ENCODE measurements around the gene TECPR2. TPM values are rescaled to one million over a fixed set of nuclear protein-coding genes. Genes with fewer than 3 reads are reported as not detected.
A peak's percentile ranks its signal among the peaks of the same experiment; 100 is the strongest.

Gene TECPR2
- total RNA-seq, 1 donor from 2014 or later, result 19.9 TPM

GRCh38 chr14:102317564-102318248 is 45.0 kb upstream of the TECPR2 start:
- Histone ChIP-seq H2AFZ (ENCODE audit: low read depth, low read length) (peak overlapping the region; percentile 81), H3K79me2 (ENCODE audit: insufficient read depth, low read length) (peaks cover 16% of the 10 kb centered on the region), H3K4me1 (ENCODE audit: insufficient read depth, low read length) (peaks cover 50% of the 10 kb centered on the region), H3K27me3 (ENCODE audit: insufficient read depth, low read length) (no peaks in the 10 kb centered on the region), H3K9me3 (ENCODE audit: insufficient read depth, low read depth, low read length) (no peaks in the 10 kb centered on the region), H3K36me3 (ENCODE audit: insufficient read depth, low read length) (no peaks in the 10 kb centered on the region), H4K20me1 (ENCODE audit: insufficient read depth, low read length) (no peaks in the 10 kb centered on the region), H3K4me3 (ENCODE audit: insufficient read depth, low read depth, low read length) (peak overlapping the region; percentile 64), H3K9ac (ENCODE audit: low read length) (peak overlapping the region; percentile 68), H3K4me2 (ENCODE audit: low read length) (peak overlapping the region; percentile 80), H3K27ac (ENCODE audit: low read depth, low read length) (peak overlapping the region; percentile 34)
- Mint-ChIP-seq H3K36me3 (ENCODE audit: low read depth, unreplicated experiment) (peaks cover under 1% of the 10 kb centered on the region), H3K27me3 (ENCODE audit: low read depth, unreplicated experiment) (peaks cover 6% of the 10 kb centered on the region), H3K27ac (ENCODE audit: unreplicated experiment) (peak overlapping the region; percentile 96), H3K4me3 (ENCODE audit: unreplicated experiment) (peak overlapping the region; percentile 91), H3K9me3 (ENCODE audit: unreplicated experiment) (no peaks in the 10 kb centered on the region), H3K4me1 (ENCODE audit: low read depth, unreplicated experiment) (peaks cover 9% of the 10 kb centered on the region)
- no peak for TF ChIP-seq EZH2 (IDR thresholded peaks at IDR 0.05; ENCODE audit: insufficient read depth, low read length)
- no peak for TF ChIP-seq CTCF (IDR thresholded peaks at IDR 0.05; ENCODE audit: insufficient read depth, low read depth, low read length)
- no peak for FAIRE-seq
- no peak for DNase-seq (ENCODE audit: low read depth)

GRCh38 chr14:102318781-102319276 is 43.9 kb upstream of the TECPR2 start:
- Histone ChIP-seq H3K36me3 (ENCODE audit: insufficient read depth, low read length) (no peaks in the 10 kb centered on the region), H4K20me1 (ENCODE audit: insufficient read depth, low read length) (no peaks in the 10 kb centered on the region), H3K4me2 (ENCODE audit: low read length) (peak overlapping the region; percentile 93), H3K27ac (ENCODE audit: low read depth, low read length) (peak overlapping the region; percentile 94), H3K4me1 (ENCODE audit: insufficient read depth, low read length) (peaks cover 45% of the 10 kb centered on the region), H3K4me3 (ENCODE audit: insufficient read depth, low read depth, low read length) (peak overlapping the region; percentile 79), H3K9ac (ENCODE audit: low read length) (peak overlapping the region; percentile 91), H3K9me3 (ENCODE audit: insufficient read depth, low read depth, low read length) (no peaks in the 10 kb centered on the region), H2AFZ (ENCODE audit: low read depth, low read length) (peak overlapping the region; percentile 95), H3K79me2 (ENCODE audit: insufficient read depth, low read length) (peaks cover 16% of the 10 kb centered on the region), H3K27me3 (ENCODE audit: insufficient read depth, low read length) (no peaks in the 10 kb centered on the region)
- peaks cover 6% of the 10 kb centered on the region for H3K27me3 Mint-ChIP-seq (ENCODE audit: low read depth, unreplicated experiment)
- peaks cover 2% of the 10 kb centered on the region for H3K36me3 Mint-ChIP-seq (ENCODE audit: low read depth, unreplicated experiment)
- TF ChIP-seq CTCF (IDR thresholded peaks at IDR 0.05; ENCODE audit: insufficient read depth, low read depth, low read length) (no peak), EZH2 (IDR thresholded peaks at IDR 0.05; ENCODE audit: insufficient read depth, low read length) (no peak)
- H3K9me3 Mint-ChIP-seq (ENCODE audit: unreplicated experiment), result no peaks in the 10 kb centered on the region
- peak overlapping the region; percentile 98 for H3K27ac Mint-ChIP-seq (ENCODE audit: unreplicated experiment)
- peak overlapping the region; percentile 91 for H3K4me3 Mint-ChIP-seq (ENCODE audit: unreplicated experiment)
- peaks cover 9% of the 10 kb centered on the region for H3K4me1 Mint-ChIP-seq (ENCODE audit: low read depth, unreplicated experiment)
- FAIRE-seq (no peak), DNase-seq (ENCODE audit: low read depth) (no peak)

All from astrocyte (in vitro differentiated cells and primary cell).